ENCODE results near the gene GUCY2D. TPM values are rescaled to one million over a fixed set of nuclear protein-coding genes. Genes with fewer than 3 reads are reported as not detected.
"Not testable (repeated sequence)": the region's sequence is repeated elsewhere in the genome, so short reads cannot be mapped to it uniquely, and the experiment has no call there.

The GUCY2D gene
- total RNA-seq = not detected
- polyA plus RNA-seq = under 1 TPM in 1 of 3 donors, not detected in 2; 0.04 TPM

DNA sequence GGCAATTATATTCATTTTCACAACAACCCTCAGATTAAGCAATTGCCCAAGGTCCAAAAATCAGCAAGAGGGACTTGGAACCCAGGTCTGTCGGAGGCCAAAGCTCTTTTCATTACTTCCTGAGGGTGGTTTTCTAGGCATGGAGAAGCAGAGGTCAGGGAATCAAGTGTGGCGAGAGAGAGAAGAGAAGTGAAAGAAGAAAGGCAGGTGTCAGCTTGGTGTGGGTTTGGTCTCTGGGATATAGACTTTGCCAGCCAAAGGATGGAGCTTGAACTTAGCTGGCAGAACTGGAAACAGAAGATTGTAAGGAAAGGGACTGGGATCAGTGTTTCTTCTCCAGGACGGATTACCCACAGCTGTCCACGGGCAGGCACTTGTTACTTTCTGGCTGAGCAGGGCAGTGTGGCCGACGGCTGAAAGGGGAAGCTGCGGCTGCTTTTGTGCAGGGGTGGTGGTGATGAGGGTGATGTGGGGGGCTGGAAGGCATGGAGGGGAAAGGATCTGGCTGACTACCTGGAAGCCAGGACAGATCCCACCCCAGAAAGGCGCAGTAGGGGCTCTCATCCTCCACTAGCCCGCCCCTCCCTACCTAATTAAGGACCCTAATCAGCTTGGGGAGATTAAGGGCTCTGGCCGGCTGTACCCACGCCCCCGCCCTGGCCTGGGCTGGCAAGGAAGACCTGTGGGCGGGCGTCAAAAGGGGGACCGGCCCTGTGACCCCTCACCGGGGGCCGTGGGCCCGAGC lies at the start of gene GUCY2D:
Gene GUCY2D (plus strand): TSS at position 640 of the 745 bp plus-strand sequence. CDS start 433 bp downstream, outside the sequence.
- DNase-seq = no peak
- H3K27me3 ChIP-seq = peaks cover 15 to 56% (median 35%) of the 10 kb centered on the region in 3 donors
- TF ChIP-seq POLR2A (IDR thresholded peaks at IDR 0.05) = no peak
- TF ChIP-seq, protein P1, sequence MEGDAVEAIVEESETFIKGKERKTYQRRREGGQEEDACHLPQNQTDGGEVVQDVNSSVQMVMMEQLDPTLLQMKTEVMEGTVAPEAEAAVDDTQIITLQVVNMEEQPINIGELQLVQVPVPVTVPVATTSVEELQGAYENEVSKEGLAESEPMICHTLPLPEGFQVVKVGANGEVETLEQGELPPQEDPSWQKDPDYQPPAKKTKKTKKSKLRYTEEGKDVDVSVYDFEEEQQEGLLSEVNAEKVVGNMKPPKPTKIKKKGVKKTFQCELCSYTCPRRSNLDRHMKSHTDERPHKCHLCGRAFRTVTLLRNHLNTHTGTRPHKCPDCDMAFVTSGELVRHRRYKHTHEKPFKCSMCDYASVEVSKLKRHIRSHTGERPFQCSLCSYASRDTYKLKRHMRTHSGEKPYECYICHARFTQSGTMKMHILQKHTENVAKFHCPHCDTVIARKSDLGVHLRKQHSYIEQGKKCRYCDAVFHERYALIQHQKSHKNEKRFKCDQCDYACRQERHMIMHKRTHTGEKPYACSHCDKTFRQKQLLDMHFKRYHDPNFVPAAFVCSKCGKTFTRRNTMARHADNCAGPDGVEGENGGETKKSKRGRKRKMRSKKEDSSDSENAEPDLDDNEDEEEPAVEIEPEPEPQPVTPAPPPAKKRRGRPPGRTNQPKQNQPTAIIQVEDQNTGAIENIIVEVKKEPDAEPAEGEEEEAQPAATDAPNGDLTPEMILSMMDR (IDR thresholded peaks at IDR 0.05) = no peak
- no peak for TF ChIP-seq POLR2AphosphoS5 (IDR thresholded peaks at IDR 0.05)
- no peak for TF ChIP-seq EP300 (IDR thresholded peaks at IDR 0.05)
- peaks cover 0 to 21% (median 15%) of the 10 kb centered on the region in 4 donors for H3K4me1 ChIP-seq
- no peak within 1 kb of the TSS for H3K27ac ChIP-seq
- intact Hi-C loops (cut with DNase I) = no loop called here
- H3K9me3 ChIP-seq = no peaks in the 10 kb centered on the region
- H3K4me3 ChIP-seq = peak within 1 kb of the TSS; percentile 8 to 40 (median 31)
- no peaks in the 10 kb centered on the region for H3K36me3 ChIP-seq
- 7 to 9% methylated on average over 18 of the region's 18 CpGs for WGBS, 2 donors

DNA sequence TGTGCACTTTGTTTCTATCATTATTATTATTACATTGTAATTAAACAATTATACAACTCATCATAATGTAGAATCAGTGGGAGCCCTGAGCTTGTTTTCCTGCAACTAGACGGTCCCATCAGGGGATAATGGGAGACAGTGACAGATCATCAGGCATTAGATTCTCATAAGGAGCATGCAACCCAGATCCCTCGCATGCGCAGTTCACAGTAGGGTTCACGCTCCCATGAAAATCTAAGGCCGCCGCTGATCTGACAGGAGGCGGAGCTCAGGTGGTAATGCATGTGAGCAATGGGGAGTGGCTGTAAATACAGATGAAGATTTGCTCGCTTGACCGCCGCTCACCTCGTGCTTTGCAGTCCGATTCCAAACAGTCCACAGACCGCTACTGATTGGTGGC lies 49.1 kb upstream of the GUCY2D start:
- H3K4me3 ChIP-seq; DNase-seq; H3K27ac ChIP-seq; H3K27me3 ChIP-seq; H3K9me3 ChIP-seq; intact Hi-C loops (cut with DNase I): not testable (repeated sequence)
- peaks cover 7 to 17% (median 13%) of the 10 kb centered on the region in 4 donors for H3K36me3 ChIP-seq
- 94 to 96% methylated on average over 13 of the region's 13 CpGs for WGBS, 2 donors
- H3K4me1 ChIP-seq = peaks cover 0 to 38% (median 21%) of the 10 kb centered on the region in 4 donors

DNA sequence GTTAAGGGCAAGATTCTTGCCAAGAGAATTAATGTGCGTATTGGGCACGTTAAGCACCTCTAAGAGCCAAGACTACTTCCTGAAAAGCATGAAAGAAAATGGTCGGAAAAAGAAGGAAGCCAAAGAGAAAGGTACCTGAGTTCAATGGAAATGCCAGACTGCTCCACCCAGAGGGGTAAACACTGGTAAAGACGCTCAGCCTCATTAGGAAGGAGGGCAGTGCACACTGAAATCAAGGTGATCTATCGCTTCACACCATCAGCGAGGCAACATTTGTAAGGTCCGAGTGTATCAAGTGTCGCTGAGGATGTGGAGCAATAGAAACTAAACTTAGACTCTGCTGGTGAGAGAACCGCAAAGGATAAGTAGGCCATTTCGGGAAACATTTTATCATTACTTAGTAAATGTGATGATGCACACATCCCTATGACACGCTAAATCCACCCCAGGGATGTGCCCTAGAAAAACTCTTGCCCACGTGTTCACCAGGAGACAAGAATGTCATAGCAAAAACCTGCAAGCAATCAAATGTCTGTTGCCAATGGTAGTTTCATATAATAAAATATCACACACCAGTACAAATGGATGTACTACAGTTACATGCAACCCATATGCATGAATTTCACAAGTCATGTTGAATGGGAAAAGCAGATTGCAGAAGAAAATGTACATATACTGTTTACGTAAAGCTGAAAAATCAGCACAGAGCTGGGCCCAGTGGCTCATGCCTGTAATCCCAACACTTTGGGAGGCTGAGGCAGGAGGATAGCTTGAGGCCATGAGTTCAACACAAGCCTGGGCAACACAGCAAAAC lies 46.8 kb upstream of the GUCY2D start:
- no peak for TF ChIP-seq EP300 (IDR thresholded peaks at IDR 0.05)
- peak in 2 of 4 donors; percentile 54 to 56 for TF ChIP-seq POLR2AphosphoS5 (IDR thresholded peaks at IDR 0.05)
- TF ChIP-seq POLR2A (IDR thresholded peaks at IDR 0.05) = no peak
- H3K4me3 ChIP-seq = no peak overlapping the region
- no peaks in the 10 kb centered on the region for H3K27me3 ChIP-seq
- H3K9me3 ChIP-seq = no peaks in the 10 kb centered on the region
- H3K4me1 ChIP-seq = peaks cover 0 to 38% (median 21%) of the 10 kb centered on the region in 4 donors
- DNase-seq = no peak
- H3K36me3 ChIP-seq = no peaks in the 10 kb centered on the region
- intact Hi-C loops (cut with DNase I) = no loop called here
- peak overlapping the region in 3 of 4 donors; percentile 74 to 83 (median 78) for H3K27ac ChIP-seq
- WGBS, 2 donors = 76 to 83% methylated on average over 13 of the region's 13 CpGs

DNA sequence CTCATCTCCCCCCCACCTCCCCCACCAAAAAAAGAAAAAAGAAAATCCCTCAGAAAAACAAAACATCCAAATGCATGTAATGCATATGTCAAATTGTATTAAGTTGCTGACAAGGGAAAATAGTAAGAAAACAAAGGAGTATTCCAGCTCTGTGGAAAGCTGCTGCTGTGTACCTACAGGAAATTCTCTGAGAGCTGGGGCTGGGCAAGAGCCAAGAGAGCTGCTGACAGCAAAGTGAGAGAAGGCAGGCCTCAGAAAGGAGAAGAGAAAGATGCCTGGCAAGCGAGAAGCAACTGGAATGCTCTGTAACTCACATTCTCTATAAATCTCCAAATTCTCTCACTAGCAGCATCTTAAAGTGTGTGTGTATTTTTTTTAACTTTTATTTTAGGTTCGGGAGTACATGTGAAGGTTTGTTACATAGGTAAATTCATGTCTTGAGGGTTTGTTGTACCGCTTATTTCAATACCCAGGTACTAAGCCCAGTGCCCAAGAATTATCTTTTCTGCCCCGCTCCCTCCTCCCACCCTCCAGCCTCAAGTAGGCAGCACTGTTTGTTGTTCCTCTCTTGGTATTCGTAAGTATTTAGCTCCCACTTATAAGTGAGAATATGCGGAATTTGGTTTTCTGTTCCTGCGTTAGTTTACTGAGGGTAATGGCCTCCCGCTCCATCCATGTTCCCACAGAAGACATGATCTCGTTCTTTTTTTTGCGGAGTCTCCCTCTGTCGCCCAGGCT lies 46.0 kb upstream of the GUCY2D start:
- Histone ChIP-seq H3K36me3 (no peaks in the 10 kb centered on the region), H3K4me1 (peaks cover 0 to 38% (median 21%) of the 10 kb centered on the region in 4 donors), H3K4me3 (no peak overlapping the region), H3K9me3 (no peaks in the 10 kb centered on the region), H3K27me3 (no peaks in the 10 kb centered on the region), H3K27ac (peak overlapping the region; percentile 47 to 83 (median 76))
- intact Hi-C loops (cut with DNase I) = no loop called here
- peak; percentile 89 for DNase-seq
- 83 to 88% methylated on average over 11 of the region's 11 CpGs for WGBS, 2 donors
- TF ChIP-seq EP300 (IDR thresholded peaks at IDR 0.05) (no peak), POLR2A (IDR thresholded peaks at IDR 0.05) (no peak), POLR2AphosphoS5 (IDR thresholded peaks at IDR 0.05) (peak; percentile 67 to 89 (median 84))
- TF ChIP-seq, protein P1 (IDR thresholded peaks at IDR 0.05) = no peak

DNA sequence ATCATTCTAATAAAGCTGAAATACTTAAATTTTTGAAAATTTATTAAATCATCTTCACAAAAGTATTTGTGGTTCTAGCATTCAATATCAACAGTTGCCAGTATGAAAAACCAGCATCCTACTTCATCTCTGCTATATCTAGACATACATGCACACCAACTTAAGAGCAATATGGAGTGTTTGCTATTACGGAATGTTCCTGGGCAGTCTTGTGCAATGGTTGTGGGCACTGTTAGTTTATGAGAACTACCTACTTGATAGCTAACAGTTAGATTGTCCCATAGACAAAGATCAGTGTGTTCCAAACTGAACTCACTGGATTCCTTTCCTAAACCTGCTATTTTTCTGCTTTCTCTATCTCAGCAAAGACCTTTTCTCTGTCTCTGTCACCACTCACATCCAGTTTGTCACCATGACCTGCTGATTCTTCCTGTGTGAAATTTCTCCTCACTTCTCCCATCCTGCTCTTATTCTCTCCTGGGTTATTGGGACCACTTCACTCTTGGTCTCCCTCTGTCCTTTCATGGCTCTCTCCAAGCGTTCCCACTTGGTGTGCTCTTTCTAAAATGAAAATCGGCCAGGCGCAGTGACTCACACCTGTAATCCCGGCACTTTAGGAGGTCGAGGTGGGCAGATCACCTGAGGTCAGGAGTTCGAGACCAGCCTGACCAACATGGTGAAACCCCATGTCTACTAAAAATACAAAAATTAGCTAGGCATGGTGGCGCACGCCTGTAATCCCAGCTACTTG lies 42.7 kb upstream of the GUCY2D start:
- H3K4me3 ChIP-seq = no peak overlapping the region
- no peak for DNase-seq
- TF ChIP-seq, protein P1 (IDR thresholded peaks at IDR 0.05) = no peak
- TF ChIP-seq POLR2AphosphoS5 (IDR thresholded peaks at IDR 0.05) = peak in 1 of 4 donors; percentile 36
- intact Hi-C loops (cut with DNase I) = no loop called here
- peak overlapping the region in 1 of 4 donors; percentile 24 for H3K27ac ChIP-seq
- H3K36me3 ChIP-seq = no peaks in the 10 kb centered on the region
- peaks cover 0 to 26% (median 14%) of the 10 kb centered on the region in 4 donors for H3K4me1 ChIP-seq
- 90 to 93% methylated on average over 9 of the region's 9 CpGs for WGBS, 2 donors
- no peaks in the 10 kb centered on the region for H3K9me3 ChIP-seq
- H3K27me3 ChIP-seq = no peaks in the 10 kb centered on the region

Data from sigmoid colon (tissue), 7 donors.